ENCODE results near the gene PTPRJ. TPM values are rescaled to one million over a fixed set of nuclear protein-coding genes. Genes with fewer than 3 reads are reported as not detected.
A peak's percentile ranks its signal among the peaks of the same experiment; 100 is the strongest.

PTPRJ gene
- total and polyA plus RNA-seq, 2 of the 13 experiments (the other 11 are each of a cell fraction or from before 2014, with no cell fraction given): 1.0 to 1.2 TPM

DNA sequence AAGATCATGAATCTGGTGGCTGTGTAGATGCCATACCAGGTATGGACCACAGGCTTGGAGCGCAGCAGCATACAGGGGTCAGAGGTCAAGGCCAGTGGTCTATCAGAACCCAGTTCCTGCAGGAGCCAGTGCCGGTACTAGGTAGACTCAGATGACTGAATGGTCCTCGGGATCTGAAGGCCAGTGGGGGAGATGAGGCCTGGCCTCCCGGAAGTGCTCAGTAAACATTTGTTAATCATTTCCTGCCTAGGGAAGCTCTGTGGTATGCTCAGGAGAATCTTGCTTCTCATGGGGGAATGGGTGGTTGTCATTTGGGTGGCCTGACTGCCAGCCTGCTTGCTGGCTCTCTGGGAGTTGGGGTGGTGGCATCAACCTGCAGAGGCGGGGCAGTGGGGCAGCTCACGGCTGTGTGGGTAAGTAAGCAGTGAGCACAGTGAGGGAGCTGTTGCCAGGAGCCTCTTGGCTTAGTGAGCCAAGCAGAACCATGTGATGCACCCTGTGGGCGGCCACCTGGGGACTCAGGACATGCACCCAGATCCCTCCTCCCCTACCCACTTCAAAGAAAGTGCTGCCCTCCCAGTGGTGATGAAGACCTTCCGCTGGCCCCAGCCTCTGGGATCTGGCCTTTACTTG is 33.0 kb downstream of the PTPRJ start (continued):
- TF ChIP-seq ZNF790 (CRISPR knock-in tag; IDR thresholded peaks at IDR 0.05; ENCODE audit: borderline replicate concordance) (no peak), CHCHD3 (CRISPR knock-in tag; IDR thresholded peaks at IDR 0.05) (no peak), MBNL3 (CRISPR knock-in tag; conservative IDR thresholded peaks at IDR 0.05) (no peak), ELF3 (CRISPR knock-in tag; IDR thresholded peaks at IDR 0.05) (peak; percentile 77), YEATS2 (CRISPR knock-in tag; IDR thresholded peaks at IDR 0.05; ENCODE audit: borderline replicate concordance) (no peak), ZNF337 (CRISPR knock-in tag; IDR thresholded peaks at IDR 0.05; ENCODE audit: borderline replicate concordance, low read depth) (no peak), GABPB1 (CRISPR knock-in tag; IDR thresholded peaks at IDR 0.05) (peak; percentile 74), SALL1 (CRISPR knock-in tag; IDR thresholded peaks at IDR 0.05) (peak; percentile 54), ZNF644 (CRISPR knock-in tag; IDR thresholded peaks at IDR 0.05; ENCODE audit: low read depth) (0 out of 2 replicates have a peak, but pooled peaks have one; percentile 37), NFRKB (IDR thresholded peaks at IDR 0.05) (no peak)
- TF ChIP-seq, protein P1, sequence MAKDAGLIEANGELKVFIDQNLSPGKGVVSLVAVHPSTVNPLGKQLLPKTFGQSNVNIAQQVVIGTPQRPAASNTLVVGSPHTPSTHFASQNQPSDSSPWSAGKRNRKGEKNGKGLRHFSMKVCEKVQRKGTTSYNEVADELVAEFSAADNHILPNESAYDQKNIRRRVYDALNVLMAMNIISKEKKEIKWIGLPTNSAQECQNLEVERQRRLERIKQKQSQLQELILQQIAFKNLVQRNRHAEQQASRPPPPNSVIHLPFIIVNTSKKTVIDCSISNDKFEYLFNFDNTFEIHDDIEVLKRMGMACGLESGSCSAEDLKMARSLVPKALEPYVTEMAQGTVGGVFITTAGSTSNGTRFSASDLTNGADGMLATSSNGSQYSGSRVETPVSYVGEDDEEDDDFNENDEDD (CRISPR knock-in tag; IDR thresholded peaks at IDR 0.05; ENCODE audit: borderline replicate concordance): no peak
- TF ChIP-seq, protein P2, sequence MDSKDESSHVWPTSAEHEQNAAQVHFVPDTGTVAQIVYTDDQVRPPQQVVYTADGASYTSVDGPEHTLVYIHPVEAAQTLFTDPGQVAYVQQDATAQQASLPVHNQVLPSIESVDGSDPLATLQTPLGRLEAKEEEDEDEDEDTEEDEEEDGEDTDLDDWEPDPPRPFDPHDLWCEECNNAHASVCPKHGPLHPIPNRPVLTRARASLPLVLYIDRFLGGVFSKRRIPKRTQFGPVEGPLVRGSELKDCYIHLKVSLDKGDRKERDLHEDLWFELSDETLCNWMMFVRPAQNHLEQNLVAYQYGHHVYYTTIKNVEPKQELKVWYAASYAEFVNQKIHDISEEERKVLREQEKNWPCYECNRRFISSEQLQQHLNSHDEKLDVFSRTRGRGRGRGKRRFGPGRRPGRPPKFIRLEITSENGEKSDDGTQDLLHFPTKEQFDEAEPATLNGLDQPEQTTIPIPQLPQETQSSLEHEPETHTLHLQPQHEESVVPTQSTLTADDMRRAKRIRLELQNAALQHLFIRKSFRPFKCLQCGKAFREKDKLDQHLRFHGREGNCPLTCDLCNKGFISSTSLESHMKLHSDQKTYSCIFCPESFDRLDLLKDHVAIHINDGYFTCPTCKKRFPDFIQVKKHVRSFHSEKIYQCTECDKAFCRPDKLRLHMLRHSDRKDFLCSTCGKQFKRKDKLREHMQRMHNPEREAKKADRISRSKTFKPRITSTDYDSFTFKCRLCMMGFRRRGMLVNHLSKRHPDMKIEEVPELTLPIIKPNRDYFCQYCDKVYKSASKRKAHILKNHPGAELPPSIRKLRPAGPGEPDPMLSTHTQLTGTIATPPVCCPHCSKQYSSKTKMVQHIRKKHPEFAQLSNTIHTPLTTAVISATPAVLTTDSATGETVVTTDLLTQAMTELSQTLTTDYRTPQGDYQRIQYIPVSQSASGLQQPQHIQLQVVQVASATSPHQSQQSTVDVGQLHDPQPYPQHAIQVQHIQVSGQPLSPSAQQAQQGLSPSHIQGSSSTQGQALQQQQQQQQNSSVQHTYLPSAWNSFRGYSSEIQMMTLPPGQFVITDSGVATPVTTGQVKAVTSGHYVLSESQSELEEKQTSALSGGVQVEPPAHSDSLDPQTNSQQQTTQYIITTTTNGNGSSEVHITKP (CRISPR knock-in tag; IDR thresholded peaks at IDR 0.05; ENCODE audit: low read depth): no peak
- TF ChIP-seq, protein P3, sequence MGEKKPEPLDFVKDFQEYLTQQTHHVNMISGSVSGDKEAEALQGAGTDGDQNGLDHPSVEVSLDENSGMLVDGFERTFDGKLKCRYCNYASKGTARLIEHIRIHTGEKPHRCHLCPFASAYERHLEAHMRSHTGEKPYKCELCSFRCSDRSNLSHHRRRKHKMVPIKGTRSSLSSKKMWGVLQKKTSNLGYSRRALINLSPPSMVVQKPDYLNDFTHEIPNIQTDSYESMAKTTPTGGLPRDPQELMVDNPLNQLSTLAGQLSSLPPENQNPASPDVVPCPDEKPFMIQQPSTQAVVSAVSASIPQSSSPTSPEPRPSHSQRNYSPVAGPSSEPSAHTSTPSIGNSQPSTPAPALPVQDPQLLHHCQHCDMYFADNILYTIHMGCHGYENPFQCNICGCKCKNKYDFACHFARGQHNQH (CRISPR knock-in tag; IDR thresholded peaks at IDR 0.05): peak; percentile 44; the same call in 1 of the 2 replicates
- TF ChIP-seq, protein P4, sequence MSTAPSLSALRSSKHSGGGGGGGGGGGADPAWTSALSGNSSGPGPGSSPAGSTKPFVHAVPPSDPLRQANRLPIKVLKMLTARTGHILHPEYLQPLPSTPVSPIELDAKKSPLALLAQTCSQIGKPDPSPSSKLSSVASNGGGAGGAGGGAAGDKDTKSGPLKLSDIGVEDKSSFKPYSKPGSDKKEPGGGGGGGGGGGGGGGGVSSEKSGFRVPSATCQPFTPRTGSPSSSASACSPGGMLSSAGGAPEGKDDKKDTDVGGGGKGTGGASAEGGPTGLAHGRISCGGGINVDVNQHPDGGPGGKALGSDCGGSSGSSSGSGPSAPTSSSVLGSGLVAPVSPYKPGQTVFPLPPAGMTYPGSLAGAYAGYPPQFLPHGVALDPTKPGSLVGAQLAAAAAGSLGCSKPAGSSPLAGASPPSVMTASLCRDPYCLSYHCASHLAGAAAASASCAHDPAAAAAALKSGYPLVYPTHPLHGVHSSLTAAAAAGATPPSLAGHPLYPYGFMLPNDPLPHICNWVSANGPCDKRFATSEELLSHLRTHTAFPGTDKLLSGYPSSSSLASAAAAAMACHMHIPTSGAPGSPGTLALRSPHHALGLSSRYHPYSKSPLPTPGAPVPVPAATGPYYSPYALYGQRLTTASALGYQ (CRISPR knock-in tag; IDR thresholded peaks at IDR 0.05): no peak
